Inferior parietal cortex (tissue), 1 donor: ENCODE results near the gene IL26.
"Not testable (repeated sequence)": the region's sequence is repeated elsewhere in the genome, so short reads cannot be mapped to it uniquely, and the experiment has no call there.

ENCODE experiments used
- DNase-seq: peaks from one replicate; pipeline ENCODE4 v3.0.0-alpha.2; 2016; ENCODE audit errors: extremely low spot score

Gene IL26

DNA sequence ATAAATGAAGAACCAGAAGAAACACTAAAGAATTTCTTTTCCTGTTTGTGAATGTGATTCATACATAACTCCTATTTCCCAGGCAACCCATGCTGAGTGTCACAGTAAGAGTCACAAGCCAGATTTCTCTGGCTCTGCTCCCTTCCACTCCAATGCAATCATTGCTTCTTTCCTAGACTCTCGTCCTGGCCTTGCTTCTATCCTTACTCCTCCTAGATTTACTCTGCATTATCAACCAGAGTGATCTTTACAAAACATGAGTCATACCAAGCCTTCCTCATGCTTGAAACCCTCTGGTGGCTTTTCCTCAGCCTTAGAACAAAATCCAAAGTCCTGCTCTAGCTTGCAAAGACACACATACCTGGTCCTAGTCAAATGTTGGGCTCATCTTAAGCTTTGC is 14.5 kb upstream of the IL26 start:
- peak; percentile 27 for DNase-seq

GRCh38 chr12:68239309-68239982 is 13.8 kb upstream of the IL26 start:
- DNase-seq, result no peak

DNA sequence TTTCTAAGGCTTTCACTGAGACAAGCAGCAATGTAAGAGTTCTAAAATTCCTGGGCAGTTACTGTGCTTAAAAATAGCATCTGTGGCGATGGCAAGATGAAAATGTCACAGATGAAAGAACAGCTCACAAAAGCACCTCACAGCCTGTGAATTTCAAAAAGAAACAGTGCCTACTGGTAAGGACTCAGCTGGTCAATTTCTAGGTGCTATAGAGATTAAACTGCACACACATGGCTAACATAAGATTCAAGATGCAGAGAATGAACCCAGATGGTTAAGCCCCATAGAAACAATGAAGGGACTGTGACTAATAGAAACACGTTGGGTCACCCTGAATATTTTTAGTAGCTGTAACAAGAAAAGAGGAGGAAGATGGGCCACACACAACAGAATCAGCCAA is 12.0 kb upstream of the IL26 start:
- peak; percentile 43 for DNase-seq

- peak; percentile 22 for DNase-seq
Observed at GRCh38 chr12:68237078-68237477, 11.5 kb upstream of the IL26 start.

- peak; percentile 20 for DNase-seq
Observed at GRCh38 chr12:68236421-68237059, 10.9 kb upstream of the IL26 start.

DNA sequence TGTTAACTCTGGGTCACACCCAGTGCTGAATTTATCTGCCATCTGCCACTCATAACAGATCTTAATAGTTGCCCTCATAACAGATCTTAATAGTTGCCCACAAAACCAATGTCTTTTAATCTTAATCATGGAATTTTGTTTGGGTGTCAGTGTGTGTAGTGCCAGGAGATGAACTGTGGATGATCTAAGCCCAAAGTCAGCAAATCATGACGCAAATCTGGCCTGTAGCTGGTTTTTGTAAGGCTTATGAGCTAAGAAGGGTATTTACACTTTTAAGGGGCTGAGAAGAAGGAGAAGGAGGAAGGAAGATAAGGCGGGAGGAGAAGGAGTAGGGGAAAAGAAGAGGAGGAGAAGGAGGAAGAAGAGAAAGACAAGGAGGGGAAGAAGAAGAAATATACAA is 10.0 kb upstream of the IL26 start:
- DNase-seq, result no peak

DNA sequence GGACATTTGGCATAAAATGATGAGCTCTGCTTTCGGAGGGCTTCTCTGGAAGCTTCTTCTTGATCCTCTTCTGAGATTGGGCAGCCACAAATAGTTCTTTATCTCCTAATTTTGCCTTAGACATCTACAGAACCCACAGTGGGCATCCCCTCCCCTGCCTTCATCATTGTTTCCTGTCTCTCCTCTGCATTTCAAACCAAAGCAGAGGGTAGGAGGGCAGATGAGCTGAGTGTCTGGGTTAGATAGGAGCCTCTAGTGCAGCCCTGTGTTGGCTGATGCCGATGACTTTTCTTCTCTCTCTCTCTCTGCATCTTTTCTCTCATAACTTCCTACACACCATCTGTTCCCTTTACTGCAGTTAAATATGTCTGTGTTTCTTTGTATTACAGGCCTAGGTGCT is 8.5 kb upstream of the IL26 start:
- peak; percentile 38 for DNase-seq

GRCh38 chr12:68233498-68233897 is 7.9 kb upstream of the IL26 start:
- no peak for DNase-seq

DNA sequence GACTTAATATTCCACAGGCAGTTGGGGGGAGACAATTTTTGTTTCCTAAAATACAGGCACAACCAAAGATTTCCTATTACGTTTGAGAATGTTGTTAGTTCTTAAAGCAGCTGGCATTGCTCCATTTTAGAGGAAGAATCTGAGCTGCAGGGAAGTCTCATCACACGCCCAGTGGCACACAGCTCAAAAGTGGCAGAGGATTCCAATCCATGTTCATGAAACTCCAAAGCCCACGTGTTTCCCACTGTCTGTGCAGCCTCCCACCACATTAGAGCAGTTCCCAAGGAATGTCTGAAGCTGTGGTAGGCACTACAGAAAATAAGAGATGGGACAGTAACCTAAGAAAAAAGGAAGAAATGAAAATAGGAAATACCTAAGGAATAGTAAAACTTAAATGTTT is 6.1 kb upstream of the IL26 start:
- DNase-seq, result peak; percentile 34

GRCh38 chr12:68231229-68231628 is 5.6 kb upstream of the IL26 start:
- DNase-seq, result no peak

DNA sequence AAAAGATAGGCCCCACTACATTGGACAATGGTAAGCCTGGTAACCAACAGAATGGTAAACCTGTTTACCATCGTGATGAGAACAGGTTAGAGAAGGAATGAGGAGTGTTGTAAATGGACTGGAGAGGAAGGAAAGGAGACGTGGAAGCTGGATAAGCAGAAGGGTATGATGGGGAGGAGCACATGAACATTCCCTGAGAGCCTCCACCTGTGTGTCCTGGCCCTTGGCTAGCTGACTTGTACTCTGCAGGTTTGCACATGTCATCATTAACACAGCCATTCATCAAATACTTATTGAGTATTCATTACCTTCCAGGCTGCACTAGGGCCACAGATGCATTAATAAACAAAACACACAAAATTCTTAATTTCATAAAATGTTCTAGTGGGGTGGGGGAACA is 4.3 kb upstream of the IL26 start:
- DNase-seq, result no peak

DNA sequence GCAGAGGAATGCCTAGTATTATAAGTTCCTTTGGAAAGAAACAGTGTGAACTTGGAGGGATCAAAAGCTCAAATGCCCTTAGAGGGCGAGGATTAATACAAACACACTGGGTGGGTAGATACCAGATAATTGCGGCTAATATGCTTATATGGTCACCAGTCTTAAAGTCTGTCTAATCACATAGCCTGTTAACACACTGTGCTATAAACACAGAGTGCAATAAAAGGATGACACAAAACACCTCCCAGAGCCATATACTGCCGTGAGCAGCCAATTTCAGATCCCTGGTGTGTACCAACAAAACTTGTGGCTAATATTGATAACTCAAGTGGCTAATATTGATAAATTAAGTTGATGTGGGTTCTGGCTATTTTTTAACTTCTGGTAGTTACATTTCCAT is 1.7 kb upstream of the IL26 start:
- DNase-seq, result no peak

DNA sequence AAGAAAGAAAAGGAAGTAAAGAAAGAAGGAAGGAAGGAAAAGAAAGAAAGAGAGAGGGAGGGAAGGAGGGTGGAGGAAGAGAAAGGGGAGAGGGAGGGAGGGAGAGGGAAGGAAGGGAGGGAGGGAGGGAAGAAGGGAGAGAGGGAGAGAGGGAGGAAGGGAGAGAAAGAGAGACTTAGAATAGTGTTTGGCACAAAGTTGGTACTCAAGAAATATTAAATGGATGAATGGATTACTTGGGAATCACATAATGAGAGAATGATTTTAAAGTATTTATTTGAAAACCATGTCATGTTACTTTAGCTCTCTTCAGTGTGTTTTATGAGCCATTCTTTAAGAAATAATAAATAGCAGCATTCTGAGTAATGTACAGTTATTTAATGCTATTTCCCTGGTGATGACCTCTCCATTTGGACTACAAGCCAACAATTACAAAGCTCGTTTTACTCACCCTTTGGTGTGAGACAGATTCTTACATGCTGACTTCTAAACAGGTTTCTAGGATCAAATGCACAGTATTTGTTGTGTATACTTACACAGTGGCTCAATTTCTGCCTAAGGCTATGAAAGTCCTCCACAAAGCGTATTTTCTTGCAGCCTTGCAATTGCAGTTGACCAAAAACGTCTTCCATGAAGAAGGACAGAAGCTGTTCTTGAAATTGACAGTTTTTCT is 861 bp downstream of the IL26 start:
- DNase-seq, result no peak

DNA sequence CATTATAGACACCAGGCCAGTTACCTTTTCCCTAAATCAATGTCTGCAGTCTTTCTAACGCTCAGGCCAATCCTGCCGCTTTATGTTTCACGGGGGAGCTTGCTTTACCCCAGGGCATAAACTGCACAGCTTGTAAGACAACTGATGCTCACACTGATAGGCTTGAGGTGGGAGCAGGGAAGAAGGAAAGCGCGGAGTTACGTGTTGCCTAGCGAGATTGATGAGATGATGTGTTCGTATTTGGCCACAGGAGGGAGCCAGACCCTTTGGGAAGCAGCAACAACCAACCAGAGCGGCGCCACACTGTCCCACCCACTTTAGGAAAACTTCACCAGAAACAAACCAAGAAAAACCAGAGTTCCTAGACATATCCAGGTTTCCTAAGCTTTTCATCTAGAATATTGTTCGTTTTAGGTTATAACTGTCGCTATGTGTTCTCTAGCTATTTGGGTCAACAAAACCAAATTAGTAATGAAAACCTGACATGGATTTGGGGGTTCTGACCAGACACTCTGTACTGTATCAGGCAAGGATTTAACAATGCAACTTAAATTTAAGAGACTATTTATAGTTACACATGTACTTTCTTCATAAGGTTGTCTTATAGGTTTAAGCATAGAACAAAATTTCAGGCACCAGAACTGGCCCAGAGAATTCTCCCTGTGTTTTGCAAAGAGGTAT is 2.4 kb downstream of the IL26 start:
- peak; percentile 88 for DNase-seq

GRCh38 chr12:68222326-68222725 is 3.3 kb downstream of the IL26 start:
- no peak for DNase-seq

DNA sequence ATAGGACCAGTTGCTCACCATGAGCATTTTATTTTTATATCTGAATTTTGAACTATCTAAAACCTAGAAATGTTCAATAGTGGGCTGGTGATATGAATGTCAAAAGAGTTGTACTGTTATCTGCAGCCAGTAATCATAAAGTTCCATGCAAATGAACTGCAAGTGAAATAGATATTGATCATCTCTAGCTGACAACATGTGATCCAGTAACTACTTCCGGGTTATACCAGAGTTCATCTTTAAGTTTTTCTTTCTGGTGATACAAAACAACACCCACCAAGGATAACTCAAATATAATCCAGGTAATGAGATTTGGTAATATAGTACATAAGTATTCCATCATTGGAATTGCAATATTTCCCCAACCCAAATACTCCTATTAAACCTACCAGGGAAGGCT is 4.1 kb downstream of the IL26 start:
- no peak for DNase-seq

GRCh38 chr12:68210875-68211274 is 14.7 kb downstream of the IL26 start:
- DNase-seq, result no peak

- not testable (repeated sequence) for DNase-seq
Observed at GRCh38 chr12:68209048-68209728, 16.4 kb downstream of the IL26 start.

DNA sequence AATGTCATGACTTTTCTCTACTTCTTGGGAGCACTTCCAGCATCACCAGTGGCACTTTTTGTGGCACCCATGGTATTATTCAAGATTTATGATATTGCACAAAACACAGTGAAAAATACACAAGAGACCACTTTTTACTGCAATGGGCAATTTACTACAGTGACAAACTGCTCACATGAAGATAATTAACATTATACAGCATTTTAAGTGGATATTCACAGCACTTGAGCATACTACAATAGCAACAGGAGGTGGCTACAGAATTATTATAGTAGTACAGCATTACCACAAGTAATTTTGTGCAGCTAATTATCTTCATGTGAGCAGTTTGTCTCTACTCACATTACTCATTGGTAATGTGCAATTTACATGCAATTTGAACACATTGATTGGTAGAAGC is 18.3 kb downstream of the IL26 start:
- DNase-seq, result no peak

DNA sequence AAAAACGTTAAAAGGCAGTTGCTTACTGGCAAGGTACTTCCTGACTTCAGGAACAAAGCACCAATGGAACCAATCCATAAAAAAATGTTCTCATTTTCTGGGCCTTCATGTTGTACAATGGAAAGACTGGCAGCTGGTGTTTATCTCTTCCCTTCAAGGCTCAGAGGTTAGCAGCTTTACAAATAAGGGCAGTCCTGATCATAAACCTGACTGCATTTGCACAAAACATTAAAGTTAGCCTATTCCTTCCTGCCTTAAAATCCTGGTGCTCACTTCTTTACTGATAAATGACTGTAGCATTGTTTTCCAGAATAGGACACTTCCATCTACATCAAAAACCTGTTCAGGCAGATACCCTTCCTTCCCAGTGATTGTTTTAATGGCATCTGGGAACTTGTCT is 19.2 kb downstream of the IL26 start:
- DNase-seq, result no peak

DNA sequence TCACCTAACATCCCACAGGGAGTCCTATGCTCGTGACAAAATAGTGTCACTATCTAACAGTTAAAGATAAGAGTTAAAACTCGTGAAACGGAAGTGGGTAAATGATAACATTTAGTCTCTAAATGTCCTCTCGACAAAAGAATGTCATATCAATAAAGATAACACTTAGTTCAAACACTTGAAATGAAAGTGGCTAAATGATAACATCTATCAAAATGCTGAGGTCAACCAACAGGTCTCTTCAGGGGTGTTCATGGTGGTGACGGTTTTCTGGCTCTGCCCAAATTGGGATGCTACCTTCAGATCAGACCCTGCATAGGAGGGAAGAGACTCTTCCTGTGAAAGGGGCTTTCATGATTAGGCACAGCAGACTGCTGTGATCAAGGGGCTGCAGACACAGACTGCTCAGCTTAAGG is 22.1 kb downstream of the IL26 start:
- no peak for DNase-seq

GRCh38 chr12:68200854-68201253 is 24.8 kb downstream of the IL26 start:
- no peak for DNase-seq
